ENCODE data around the gene MUSK.
"Not testable (repeated sequence)": the region's sequence is repeated elsewhere in the genome, so short reads cannot be mapped to it uniquely, and the experiment has no call there.

Gene MUSK

DNA sequence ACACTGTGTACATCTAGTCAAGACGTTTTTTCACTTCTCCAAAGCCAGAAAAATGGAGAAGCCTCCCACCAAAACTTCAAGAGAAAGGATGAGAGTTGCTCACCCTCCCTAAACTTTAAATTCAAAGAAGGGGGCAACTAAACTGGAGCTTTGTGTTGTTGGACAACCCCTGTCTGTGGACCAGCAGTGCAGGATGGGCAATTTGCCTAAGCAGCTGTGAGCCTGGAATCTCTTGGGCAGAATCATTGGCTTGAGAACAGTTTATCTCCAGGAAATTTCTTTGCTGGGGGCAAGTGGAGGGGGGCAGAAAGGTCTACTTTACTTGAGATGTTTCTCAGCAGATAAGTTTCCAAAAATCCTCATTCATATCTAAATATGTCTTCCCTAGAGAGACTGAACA is 151.8 kb downstream of the MUSK start:
- no peaks in the 10 kb centered on the region for H3K36me3 ChIP-seq (ENCODE audit: control insufficient read depth, insufficient read depth, low read length)
- DNase-seq (ENCODE audit: extremely low read depth, insufficient read length): no peak
- H3K4me3 ChIP-seq (replicated peaks; ENCODE audit: low read depth, low read length): no peak overlapping the region
- no peaks in the 10 kb centered on the region for H3K27me3 ChIP-seq (replicated peaks; ENCODE audit: control insufficient read depth, insufficient read depth, low read length)
- TF ChIP-seq, protein P1, sequence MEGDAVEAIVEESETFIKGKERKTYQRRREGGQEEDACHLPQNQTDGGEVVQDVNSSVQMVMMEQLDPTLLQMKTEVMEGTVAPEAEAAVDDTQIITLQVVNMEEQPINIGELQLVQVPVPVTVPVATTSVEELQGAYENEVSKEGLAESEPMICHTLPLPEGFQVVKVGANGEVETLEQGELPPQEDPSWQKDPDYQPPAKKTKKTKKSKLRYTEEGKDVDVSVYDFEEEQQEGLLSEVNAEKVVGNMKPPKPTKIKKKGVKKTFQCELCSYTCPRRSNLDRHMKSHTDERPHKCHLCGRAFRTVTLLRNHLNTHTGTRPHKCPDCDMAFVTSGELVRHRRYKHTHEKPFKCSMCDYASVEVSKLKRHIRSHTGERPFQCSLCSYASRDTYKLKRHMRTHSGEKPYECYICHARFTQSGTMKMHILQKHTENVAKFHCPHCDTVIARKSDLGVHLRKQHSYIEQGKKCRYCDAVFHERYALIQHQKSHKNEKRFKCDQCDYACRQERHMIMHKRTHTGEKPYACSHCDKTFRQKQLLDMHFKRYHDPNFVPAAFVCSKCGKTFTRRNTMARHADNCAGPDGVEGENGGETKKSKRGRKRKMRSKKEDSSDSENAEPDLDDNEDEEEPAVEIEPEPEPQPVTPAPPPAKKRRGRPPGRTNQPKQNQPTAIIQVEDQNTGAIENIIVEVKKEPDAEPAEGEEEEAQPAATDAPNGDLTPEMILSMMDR (IDR thresholded peaks at IDR 0.05; ENCODE audit: insufficient read depth, low read length, poor library complexity, severe bottlenecking): no peak

DNA sequence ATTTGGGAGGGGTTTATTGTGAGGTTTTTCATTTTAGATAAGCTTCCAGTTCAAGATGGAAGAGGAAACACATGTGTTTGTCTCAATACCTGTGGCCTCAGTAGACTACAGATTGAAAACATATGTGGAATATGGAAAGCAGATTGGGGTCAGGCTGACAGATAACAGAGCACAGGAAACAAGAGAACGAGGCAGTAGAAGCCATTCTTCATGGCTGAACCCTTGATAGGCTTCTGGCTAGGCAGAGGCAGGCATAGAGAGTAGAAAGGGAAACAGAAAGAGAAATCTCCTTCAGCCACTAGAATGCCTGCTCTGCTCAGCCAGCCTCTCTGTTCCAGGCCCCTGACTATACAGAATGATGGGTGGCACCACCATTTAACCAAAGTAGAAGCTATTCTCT is 152.5 kb downstream of the MUSK start:
- Histone ChIP-seq H3K36me3 (ENCODE audit: control insufficient read depth, insufficient read depth, low read length) (no peaks in the 10 kb centered on the region), H3K27me3 (replicated peaks; ENCODE audit: control insufficient read depth, insufficient read depth, low read length) (no peaks in the 10 kb centered on the region), H3K4me3 (replicated peaks; ENCODE audit: low read depth, low read length) (no peak overlapping the region)
- no peak for DNase-seq (ENCODE audit: extremely low read depth, insufficient read length)
- TF ChIP-seq, protein P1 (IDR thresholded peaks at IDR 0.05; ENCODE audit: insufficient read depth, low read length, poor library complexity, severe bottlenecking): no peak

DNA sequence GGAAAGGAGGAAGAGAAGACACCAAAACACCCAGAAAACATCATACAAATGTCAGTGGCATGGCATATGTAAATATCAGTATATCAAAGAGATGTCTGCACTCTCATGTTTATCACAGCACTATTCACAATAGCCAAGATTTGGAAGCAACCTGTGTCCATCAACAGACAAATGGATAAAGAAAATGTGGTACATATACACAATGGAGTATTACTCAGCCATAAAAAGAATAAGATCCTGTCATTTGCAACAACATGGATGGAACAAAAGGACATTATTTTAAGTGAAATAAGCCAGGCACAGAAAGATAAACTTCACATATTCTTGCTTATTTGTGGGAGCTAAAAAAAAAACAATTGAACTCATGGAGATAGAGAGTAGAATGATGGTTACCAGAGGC is 156.5 kb downstream of the MUSK start:
- H3K36me3 ChIP-seq (ENCODE audit: control insufficient read depth, insufficient read depth, low read length); DNase-seq (ENCODE audit: extremely low read depth, insufficient read length); H3K4me3 ChIP-seq (replicated peaks; ENCODE audit: low read depth, low read length); H3K27me3 ChIP-seq (replicated peaks; ENCODE audit: control insufficient read depth, insufficient read depth, low read length): not testable (repeated sequence)

- no peaks in the 10 kb centered on the region for H3K36me3 ChIP-seq (ENCODE audit: control insufficient read depth, insufficient read depth, low read length)
- no peaks in the 10 kb centered on the region for H3K27me3 ChIP-seq (replicated peaks; ENCODE audit: control insufficient read depth, insufficient read depth, low read length)
- TF ChIP-seq, protein P1 (IDR thresholded peaks at IDR 0.05; ENCODE audit: insufficient read depth, low read length, poor library complexity, severe bottlenecking): no peak
- DNase-seq (ENCODE audit: extremely low read depth, insufficient read length): no peak
- no peak overlapping the region for H3K4me3 ChIP-seq (replicated peaks; ENCODE audit: low read depth, low read length)
These were observed 157.4 kb downstream of the MUSK start for GRCh38 chr9:110825950-110826349.

DNA sequence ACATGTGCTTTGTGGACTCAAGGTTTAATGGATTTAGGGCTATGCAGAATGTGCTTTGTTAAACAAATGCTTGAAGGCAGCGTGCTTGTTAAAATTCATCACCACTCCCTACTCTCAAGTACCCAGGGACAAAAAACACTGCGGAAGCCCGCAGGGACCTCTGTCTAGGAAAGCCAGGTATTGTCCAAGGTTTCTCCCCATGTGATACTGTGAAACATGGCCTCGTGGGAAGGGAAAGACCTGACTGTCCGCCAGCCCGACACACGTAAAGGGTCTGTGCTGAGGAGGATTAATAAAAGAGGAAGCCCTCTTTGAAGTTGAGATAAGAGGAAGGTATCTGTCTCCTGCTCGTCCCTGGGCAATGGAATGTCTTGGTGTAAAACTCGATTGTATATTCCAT is 157.8 kb downstream of the MUSK start:
- not testable (repeated sequence) for H3K4me3 ChIP-seq (replicated peaks; ENCODE audit: low read depth, low read length); H3K27me3 ChIP-seq (replicated peaks; ENCODE audit: control insufficient read depth, insufficient read depth, low read length); H3K36me3 ChIP-seq (ENCODE audit: control insufficient read depth, insufficient read depth, low read length); DNase-seq (ENCODE audit: extremely low read depth, insufficient read length)

GRCh38 chr9:110828264-110828663 is 159.7 kb downstream of the MUSK start:
- no peak for DNase-seq (ENCODE audit: extremely low read depth, insufficient read length)
- Histone ChIP-seq H3K27me3 (replicated peaks; ENCODE audit: control insufficient read depth, insufficient read depth, low read length) (no peaks in the 10 kb centered on the region), H3K36me3 (ENCODE audit: control insufficient read depth, insufficient read depth, low read length) (no peaks in the 10 kb centered on the region), H3K4me3 (replicated peaks; ENCODE audit: low read depth, low read length) (no peak overlapping the region)
- TF ChIP-seq, protein P1 (IDR thresholded peaks at IDR 0.05; ENCODE audit: insufficient read depth, low read length, poor library complexity, severe bottlenecking): no peak

DNA sequence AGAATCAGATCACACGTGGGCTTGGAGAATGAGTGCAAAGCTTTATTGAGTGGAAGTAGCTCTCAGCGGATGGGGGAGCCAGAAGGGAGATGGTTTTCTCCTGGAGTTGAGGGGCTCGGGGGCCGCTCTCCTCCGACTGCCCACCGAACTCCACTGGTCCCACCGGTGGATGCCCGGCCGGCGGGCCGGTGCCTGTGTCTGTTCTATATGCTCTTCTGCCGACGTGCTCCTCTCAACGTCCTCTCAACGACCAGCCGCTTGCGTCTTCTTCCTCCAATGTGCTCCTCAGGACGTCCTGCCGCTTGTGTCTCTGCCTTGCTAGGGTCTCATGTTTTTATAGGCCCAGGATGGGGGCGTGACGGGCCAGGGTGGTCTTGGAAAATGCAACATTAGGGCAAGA is 161.9 kb downstream of the MUSK start:
- Histone ChIP-seq H3K4me3 (replicated peaks; ENCODE audit: low read depth, low read length) (no peak overlapping the region), H3K27me3 (replicated peaks; ENCODE audit: control insufficient read depth, insufficient read depth, low read length) (no peaks in the 10 kb centered on the region), H3K36me3 (ENCODE audit: control insufficient read depth, insufficient read depth, low read length) (no peaks in the 10 kb centered on the region)
- DNase-seq (ENCODE audit: extremely low read depth, insufficient read length): no peak
- TF ChIP-seq, protein P1 (IDR thresholded peaks at IDR 0.05; ENCODE audit: insufficient read depth, low read length, poor library complexity, severe bottlenecking): no peak
